Liver (tissue), 9 donors: ENCODE results near the gene CNGA3. TPM values are rescaled to one million over a fixed set of nuclear protein-coding genes. Genes with fewer than 3 reads are reported as not detected.

Source experiments
- DNase-seq: peaks from one replicate; pipeline ENCODE4 v3.0.0-alpha.2; 2017; ENCODE audit warnings: low spot score
- H3K27ac ChIP-seq, 2 donors: one replicate each; pipeline ENCODE4 v1.7.0; 2013; ENCODE audit warnings: inconsistent platforms in 2 of 2, low read length in 2 of 2, control low read depth in 1 of 2, low read depth in 1 of 2, mild to moderate bottlenecking in 1 of 2
- H3K27me3 ChIP-seq, 4 donors: one replicate each; pipeline versions ENCODE4 v1.6.1 to v1.7.0; 2013; ENCODE audit warnings: low read length in 3 of 4, inconsistent platforms in 1 of 4, mild to moderate bottlenecking in 1 of 4, moderate library complexity in 1 of 4; ENCODE audit not compliant: control insufficient read depth in 4 of 4, insufficient read depth in 4 of 4
- H3K36me3 ChIP-seq, 4 donors: one replicate each; pipeline versions ENCODE4 v1.6.1 to v1.7.0; 2013; ENCODE audit warnings: low read length in 3 of 4, mild to moderate bottlenecking in 3 of 4, low read depth in 1 of 4, moderate library complexity in 1 of 4; ENCODE audit not compliant: control insufficient read depth in 4 of 4, insufficient read depth in 3 of 4
- H3K4me1 ChIP-seq, 4 donors: one replicate each; pipeline versions ENCODE4 v1.6.1 to v1.7.0; 2013; ENCODE audit warnings: low read length in 3 of 4, mild to moderate bottlenecking in 3 of 4, moderate library complexity in 1 of 4; ENCODE audit not compliant: control insufficient read depth in 4 of 4, insufficient read depth in 4 of 4
- H3K4me3 ChIP-seq, 3 donors: one replicate each; pipeline versions ENCODE4 v1.6.1 to v1.7.0; 2013; ENCODE audit warnings: low read length in 3 of 3, control low read depth in 1 of 3, low read depth in 1 of 3, mild to moderate bottlenecking in 1 of 3
- H3K9ac ChIP-seq, 2 donors: one replicate each; pipeline ENCODE4 v1.7.0; 2013; ENCODE audit warnings: low read length in 2 of 2, mild to moderate bottlenecking in 2 of 2, moderate library complexity in 2 of 2, control low read depth in 1 of 2, low read depth in 1 of 2
- H3K9me3 ChIP-seq, 4 donors: one replicate each; pipeline versions ENCODE4 v1.6.1 to v1.7.0; 2013; ENCODE audit warnings: low read length in 3 of 4; ENCODE audit not compliant: control insufficient read depth in 4 of 4
- EGR1 ChIP-seq, 2 donors: IDR thresholded peaks; 2 replicates each; pipeline ENCODE4 v1.6.1; 2016 to 2018; ENCODE audit warnings: antibody characterized with exemption in 2 of 2, low read depth in 2 of 2
- FOXA1 ChIP-seq: IDR thresholded peaks from 2 replicates; pipeline ENCODE4 v1.6.1; 2016; ENCODE audit warnings: antibody characterized with exemption
- FOXA2 ChIP-seq: IDR thresholded peaks from 2 replicates; pipeline ENCODE4 v1.6.1; 2016; ENCODE audit warnings: antibody characterized with exemption
- GABPA ChIP-seq, 2 donors: IDR thresholded peaks in 1 of 2; conservative IDR thresholded peaks in 1 of 2; 2 replicates each; pipeline ENCODE4 v1.6.1; 2016; ENCODE audit warnings: antibody characterized with exemption in 2 of 2, mild to moderate bottlenecking in 1 of 2, moderate library complexity in 1 of 2
- HNF4A ChIP-seq, 2 donors: conservative IDR thresholded peaks; 2 replicates each; pipeline ENCODE4 v1.6.1; 2016; ENCODE audit warnings: antibody characterized with exemption in 2 of 2, mild to moderate bottlenecking in 2 of 2
- HNF4G ChIP-seq: IDR thresholded peaks from 2 replicates; pipeline ENCODE4 v1.6.1; 2016; ENCODE audit warnings: antibody characterized with exemption
- JUND ChIP-seq, 2 donors: IDR thresholded peaks; 2 replicates each; pipeline ENCODE4 v1.6.1; 2016; ENCODE audit warnings: antibody characterized with exemption in 2 of 2
- NR2F2 ChIP-seq: IDR thresholded peaks from 2 replicates; pipeline ENCODE4 v1.6.1; 2016; ENCODE audit warnings: antibody characterized with exemption
- RAD21 ChIP-seq, 2 donors: IDR thresholded peaks; 2 replicates each; pipeline ENCODE4 v1.6.1; 2016; ENCODE audit warnings: antibody characterized with exemption in 2 of 2, mild to moderate bottlenecking in 2 of 2
- RXRA ChIP-seq, 2 donors: IDR thresholded peaks; 2 replicates each; pipeline ENCODE4 v1.6.1; 2017 to 2018; ENCODE audit warnings: antibody characterized with exemption in 2 of 2, mild to moderate bottlenecking in 1 of 2
- SP1 ChIP-seq: IDR thresholded peaks from 2 replicates; pipeline ENCODE4 v1.6.1; 2018; ENCODE audit warnings: antibody characterized with exemption, mild to moderate bottlenecking
- TAF1 ChIP-seq: conservative IDR thresholded peaks from 2 replicates; pipeline ENCODE4 v1.6.1; 2016; ENCODE audit warnings: antibody characterized with exemption, mild to moderate bottlenecking
- YY1 ChIP-seq: IDR thresholded peaks from 2 replicates; pipeline ENCODE4 v1.6.1; 2016; ENCODE audit warnings: antibody characterized with exemption, mild to moderate bottlenecking
- WGBS: extraction: QIAGEN DNeasy Blood & Tissue Kit; methylation state at CpG from one replicate; pipeline ENCODE4 v1.1.7; 2013; 5-methylcytosine and 5-hydroxymethylcytosine counted together
- polyA plus RNA-seq, 2 donors: library from polyadenylated mRNA; stranded (reverse) in 1 of 2; unstranded in 1 of 2; fragments of 200-250 nt in 1 of 2; fragments of >200 nt in 1 of 2; fragmentation: Nextera tagmentation in 1 of 2; extraction: Ambion mirVana in 1 of 2; gene quantifications; one replicate each; pipeline versions ENCODE4 v1.2.1 to v1.2.3, GENCODE V29; 2013 to 2015
- total RNA-seq, 2 donors: library from RNA; depleted of rRNA; stranded (reverse); fragments of >200 nt; gene quantifications; one replicate each; pipeline ENCODE4 v1.2.3, GENCODE V29; 2014
- TF ChIP-seq, protein P1 (sequence below): IDR thresholded peaks from 2 replicates; pipeline ENCODE4 v1.6.1; 2016; ENCODE audit warnings: antibody characterized with exemption
- TF ChIP-seq, protein P2 (sequence below): IDR thresholded peaks from 2 replicates; pipeline ENCODE4 v1.6.1; 2016; ENCODE audit warnings: antibody characterized with exemption
- TF ChIP-seq, protein P3 (sequence below): fragments of 150-350 bp; IDR thresholded peaks from 2 replicates; pipeline ENCODE4 v1.5.1; 2017; ENCODE audit warnings: improper control_type of control experiment, low read depth, low read length; ENCODE audit not compliant: missing input control
- TF ChIP-seq, protein P4 (sequence below): IDR thresholded peaks from 2 replicates; pipeline ENCODE4 v1.6.1; 2016; ENCODE audit warnings: antibody characterized with exemption
- TF ChIP-seq, protein P5 (sequence below): IDR thresholded peaks from 2 replicates; pipeline ENCODE4 v1.6.1; 2016; ENCODE audit warnings: antibody characterized with exemption, mild to moderate bottlenecking
- donor health status: healthy.
- donor health status: healthy.
- donor health status: healthy.
- donor health status: healthy.
- donor health status: healthy.

The CNGA3 gene
- total and polyA plus RNA-seq, 4 donors, result not detected

DNA sequence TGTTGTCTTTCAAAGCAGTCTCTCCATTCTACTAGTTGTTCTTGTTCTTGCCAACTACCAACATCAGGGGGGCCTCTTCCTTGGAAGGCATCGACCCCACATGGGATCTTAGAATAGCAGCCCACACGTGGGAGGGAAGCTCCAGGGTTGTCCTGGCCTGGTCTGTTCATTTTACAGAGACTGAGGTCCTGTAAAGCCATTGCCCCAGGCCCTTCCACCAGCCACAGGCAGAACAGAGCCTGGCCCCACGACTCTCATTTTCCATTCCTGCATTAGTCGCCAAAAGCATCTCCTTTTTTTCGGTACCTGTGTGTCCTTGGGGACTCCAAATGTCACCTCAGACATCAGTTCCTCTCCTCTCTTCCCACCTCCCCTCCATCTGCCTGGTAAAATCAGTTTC, 28.0 kb downstream of the CNGA3 start:
- no peak for DNase-seq
- Histone ChIP-seq H3K9me3 (no peaks in the 10 kb centered on the region), H3K4me1 (no peaks in the 10 kb centered on the region), H3K9ac (no peak overlapping the region), H3K4me3 (no peak overlapping the region), H3K27ac (no peak overlapping the region), H3K36me3 (no peaks in the 10 kb centered on the region), H3K27me3 (peaks cover 0 to 2% (median 0%) of the 10 kb centered on the region in 4 donors)
- 74% methylated on average over 5 of the region's 5 CpGs for WGBS
- TF ChIP-seq GABPA (IDR thresholded peaks at IDR 0.05 in 1 of 2, conservative IDR thresholded peaks at IDR 0.05 in 1 of 2) (no peak), EGR1 (IDR thresholded peaks at IDR 0.05; ENCODE audit: low read depth in 2 of 2) (no peak), HNF4G (no peak), YY1 (no peak)
- TF ChIP-seq, protein P1, sequence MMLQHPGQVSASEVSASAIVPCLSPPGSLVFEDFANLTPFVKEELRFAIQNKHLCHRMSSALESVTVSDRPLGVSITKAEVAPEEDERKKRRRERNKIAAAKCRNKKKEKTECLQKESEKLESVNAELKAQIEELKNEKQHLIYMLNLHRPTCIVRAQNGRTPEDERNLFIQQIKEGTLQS, result no peak

DNA sequence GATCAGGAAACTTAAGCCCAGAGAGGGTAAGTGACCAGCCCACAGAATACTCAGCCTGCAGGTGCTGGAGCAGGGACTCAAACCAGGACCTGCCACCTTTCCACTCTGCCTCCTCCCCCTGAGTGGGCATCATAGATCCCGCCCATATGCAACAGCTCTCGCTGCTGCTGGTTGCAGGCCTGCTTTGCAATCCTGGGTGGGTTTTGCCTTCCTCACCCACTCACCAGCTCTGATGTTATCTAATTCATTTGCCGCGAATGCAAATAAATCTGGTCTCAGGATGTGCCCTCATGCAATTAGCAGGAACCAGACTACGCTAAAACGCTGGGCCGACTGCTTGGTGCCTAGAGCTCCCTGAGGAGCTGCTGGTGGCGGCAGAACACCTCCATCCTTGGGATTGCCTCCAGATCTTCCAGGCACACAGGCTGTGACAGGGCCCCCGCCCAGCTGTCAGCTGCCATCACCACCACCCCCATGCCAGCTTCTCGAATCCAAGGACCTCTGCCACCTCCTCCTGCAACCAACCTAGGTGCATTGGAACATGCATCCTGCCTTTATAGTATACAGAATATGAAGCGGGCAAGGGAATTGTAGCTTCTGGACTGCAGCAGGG, 28.8 kb downstream of the CNGA3 start:
- H3K9ac ChIP-seq, result no peak overlapping the region
- peaks cover 0 to 2% (median 0%) of the 10 kb centered on the region in 4 donors for H3K27me3 ChIP-seq
- no peak overlapping the region for H3K27ac ChIP-seq
- no peak overlapping the region for H3K4me3 ChIP-seq
- no peak for DNase-seq
- H3K9me3 ChIP-seq, result no peaks in the 10 kb centered on the region
- no peak for TF ChIP-seq FOXA2
- TF ChIP-seq, protein P2, sequence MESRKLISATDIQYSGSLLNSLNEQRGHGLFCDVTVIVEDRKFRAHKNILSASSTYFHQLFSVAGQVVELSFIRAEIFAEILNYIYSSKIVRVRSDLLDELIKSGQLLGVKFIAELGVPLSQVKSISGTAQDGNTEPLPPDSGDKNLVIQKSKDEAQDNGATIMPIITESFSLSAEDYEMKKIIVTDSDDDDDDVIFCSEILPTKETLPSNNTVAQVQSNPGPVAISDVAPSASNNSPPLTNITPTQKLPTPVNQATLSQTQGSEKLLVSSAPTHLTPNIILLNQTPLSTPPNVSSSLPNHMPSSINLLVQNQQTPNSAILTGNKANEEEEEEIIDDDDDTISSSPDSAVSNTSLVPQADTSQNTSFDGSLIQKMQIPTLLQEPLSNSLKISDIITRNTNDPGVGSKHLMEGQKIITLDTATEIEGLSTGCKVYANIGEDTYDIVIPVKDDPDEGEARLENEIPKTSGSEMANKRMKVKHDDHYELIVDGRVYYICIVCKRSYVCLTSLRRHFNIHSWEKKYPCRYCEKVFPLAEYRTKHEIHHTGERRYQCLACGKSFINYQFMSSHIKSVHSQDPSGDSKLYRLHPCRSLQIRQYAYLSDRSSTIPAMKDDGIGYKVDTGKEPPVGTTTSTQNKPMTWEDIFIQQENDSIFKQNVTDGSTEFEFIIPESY, result no peak
- TF ChIP-seq, protein P3, sequence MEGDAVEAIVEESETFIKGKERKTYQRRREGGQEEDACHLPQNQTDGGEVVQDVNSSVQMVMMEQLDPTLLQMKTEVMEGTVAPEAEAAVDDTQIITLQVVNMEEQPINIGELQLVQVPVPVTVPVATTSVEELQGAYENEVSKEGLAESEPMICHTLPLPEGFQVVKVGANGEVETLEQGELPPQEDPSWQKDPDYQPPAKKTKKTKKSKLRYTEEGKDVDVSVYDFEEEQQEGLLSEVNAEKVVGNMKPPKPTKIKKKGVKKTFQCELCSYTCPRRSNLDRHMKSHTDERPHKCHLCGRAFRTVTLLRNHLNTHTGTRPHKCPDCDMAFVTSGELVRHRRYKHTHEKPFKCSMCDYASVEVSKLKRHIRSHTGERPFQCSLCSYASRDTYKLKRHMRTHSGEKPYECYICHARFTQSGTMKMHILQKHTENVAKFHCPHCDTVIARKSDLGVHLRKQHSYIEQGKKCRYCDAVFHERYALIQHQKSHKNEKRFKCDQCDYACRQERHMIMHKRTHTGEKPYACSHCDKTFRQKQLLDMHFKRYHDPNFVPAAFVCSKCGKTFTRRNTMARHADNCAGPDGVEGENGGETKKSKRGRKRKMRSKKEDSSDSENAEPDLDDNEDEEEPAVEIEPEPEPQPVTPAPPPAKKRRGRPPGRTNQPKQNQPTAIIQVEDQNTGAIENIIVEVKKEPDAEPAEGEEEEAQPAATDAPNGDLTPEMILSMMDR, result no peak
- TF ChIP-seq GABPA (IDR thresholded peaks at IDR 0.05 in 1 of 2, conservative IDR thresholded peaks at IDR 0.05 in 1 of 2), result no peak
- no peak for TF ChIP-seq YY1
- TF ChIP-seq RXRA (IDR thresholded peaks at IDR 0.05), result no peak
- no peak for TF ChIP-seq TAF1
- no peak for TF ChIP-seq FOXA1
- TF ChIP-seq RAD21 (IDR thresholded peaks at IDR 0.05), result no peak
- TF ChIP-seq, protein P4, sequence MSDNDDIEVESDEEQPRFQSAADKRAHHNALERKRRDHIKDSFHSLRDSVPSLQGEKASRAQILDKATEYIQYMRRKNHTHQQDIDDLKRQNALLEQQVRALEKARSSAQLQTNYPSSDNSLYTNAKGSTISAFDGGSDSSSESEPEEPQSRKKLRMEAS, result no peak
- TF ChIP-seq, protein P5, sequence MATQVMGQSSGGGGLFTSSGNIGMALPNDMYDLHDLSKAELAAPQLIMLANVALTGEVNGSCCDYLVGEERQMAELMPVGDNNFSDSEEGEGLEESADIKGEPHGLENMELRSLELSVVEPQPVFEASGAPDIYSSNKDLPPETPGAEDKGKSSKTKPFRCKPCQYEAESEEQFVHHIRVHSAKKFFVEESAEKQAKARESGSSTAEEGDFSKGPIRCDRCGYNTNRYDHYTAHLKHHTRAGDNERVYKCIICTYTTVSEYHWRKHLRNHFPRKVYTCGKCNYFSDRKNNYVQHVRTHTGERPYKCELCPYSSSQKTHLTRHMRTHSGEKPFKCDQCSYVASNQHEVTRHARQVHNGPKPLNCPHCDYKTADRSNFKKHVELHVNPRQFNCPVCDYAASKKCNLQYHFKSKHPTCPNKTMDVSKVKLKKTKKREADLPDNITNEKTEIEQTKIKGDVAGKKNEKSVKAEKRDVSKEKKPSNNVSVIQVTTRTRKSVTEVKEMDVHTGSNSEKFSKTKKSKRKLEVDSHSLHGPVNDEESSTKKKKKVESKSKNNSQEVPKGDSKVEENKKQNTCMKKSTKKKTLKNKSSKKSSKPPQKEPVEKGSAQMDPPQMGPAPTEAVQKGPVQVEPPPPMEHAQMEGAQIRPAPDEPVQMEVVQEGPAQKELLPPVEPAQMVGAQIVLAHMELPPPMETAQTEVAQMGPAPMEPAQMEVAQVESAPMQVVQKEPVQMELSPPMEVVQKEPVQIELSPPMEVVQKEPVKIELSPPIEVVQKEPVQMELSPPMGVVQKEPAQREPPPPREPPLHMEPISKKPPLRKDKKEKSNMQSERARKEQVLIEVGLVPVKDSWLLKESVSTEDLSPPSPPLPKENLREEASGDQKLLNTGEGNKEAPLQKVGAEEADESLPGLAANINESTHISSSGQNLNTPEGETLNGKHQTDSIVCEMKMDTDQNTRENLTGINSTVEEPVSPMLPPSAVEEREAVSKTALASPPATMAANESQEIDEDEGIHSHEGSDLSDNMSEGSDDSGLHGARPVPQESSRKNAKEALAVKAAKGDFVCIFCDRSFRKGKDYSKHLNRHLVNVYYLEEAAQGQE, result no peak
- TF ChIP-seq JUND (IDR thresholded peaks at IDR 0.05), result no peak
- no peak for TF ChIP-seq HNF4A (conservative IDR thresholded peaks at IDR 0.05)
- no peak for TF ChIP-seq NR2F2
- TF ChIP-seq, protein P1, result no peak
- no peak for TF ChIP-seq HNF4G
- no peak for TF ChIP-seq SP1
- no peak for TF ChIP-seq EGR1 (IDR thresholded peaks at IDR 0.05; ENCODE audit: low read depth in 2 of 2)
- no peaks in the 10 kb centered on the region for H3K36me3 ChIP-seq
- H3K4me1 ChIP-seq, result no peaks in the 10 kb centered on the region
- 88% methylated on average over 11 of the region's 11 CpGs for WGBS
